ENCODE results near the gene DNAJC2. TPM values are rescaled to one million over a fixed set of nuclear protein-coding genes. Genes with fewer than 3 reads are reported as not detected.

DNAJC2 gene
- total and polyA plus RNA-seq, 2 experiments from 2014 or later, result 40.1 to 168 TPM

DNA sequence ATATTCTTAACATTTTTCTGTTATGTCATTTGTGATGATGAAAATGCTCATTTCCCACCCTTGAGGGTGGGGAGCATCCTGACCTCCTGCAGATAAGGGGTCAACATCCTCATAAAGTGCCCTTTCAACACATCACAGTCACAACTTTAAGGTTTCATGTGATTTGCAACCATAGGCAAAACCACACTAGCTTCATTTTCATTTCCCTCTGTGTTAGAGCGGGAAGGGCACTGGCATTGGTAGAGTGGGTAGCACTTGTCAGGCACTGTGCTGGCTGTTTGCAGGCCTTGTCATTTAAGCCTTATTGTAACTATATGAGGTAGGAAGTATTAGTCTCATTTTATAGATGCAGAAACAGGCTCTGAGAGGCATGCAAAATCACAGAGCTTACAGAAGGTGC lies 42.7 kb upstream of the DNAJC2 start:
- no peak overlapping the region for H3K4me3 Mint-ChIP-seq
- H3K27ac Mint-ChIP-seq, result no peak overlapping the region
- no peaks in the 10 kb centered on the region for H3K27me3 Mint-ChIP-seq (ENCODE audit: insufficient read depth, low read depth, poor library complexity)
- ATAC-seq (no peak), DNase-seq (ENCODE audit: low spot score) (no peak)
- H3K9me3 Mint-ChIP-seq, result no peaks in the 10 kb centered on the region
- H4K20me1 ChIP-seq (replicated peaks; ENCODE audit: insufficient read depth), result no peaks in the 10 kb centered on the region
- no peaks in the 10 kb centered on the region for H3K4me1 ChIP-seq (ENCODE audit: insufficient read depth)
- H3K79me2 ChIP-seq (replicated peaks; ENCODE audit: insufficient read depth), result no peaks in the 10 kb centered on the region
- no peaks in the 10 kb centered on the region for H3K4me1 Mint-ChIP-seq
- TF ChIP-seq, protein P1, sequence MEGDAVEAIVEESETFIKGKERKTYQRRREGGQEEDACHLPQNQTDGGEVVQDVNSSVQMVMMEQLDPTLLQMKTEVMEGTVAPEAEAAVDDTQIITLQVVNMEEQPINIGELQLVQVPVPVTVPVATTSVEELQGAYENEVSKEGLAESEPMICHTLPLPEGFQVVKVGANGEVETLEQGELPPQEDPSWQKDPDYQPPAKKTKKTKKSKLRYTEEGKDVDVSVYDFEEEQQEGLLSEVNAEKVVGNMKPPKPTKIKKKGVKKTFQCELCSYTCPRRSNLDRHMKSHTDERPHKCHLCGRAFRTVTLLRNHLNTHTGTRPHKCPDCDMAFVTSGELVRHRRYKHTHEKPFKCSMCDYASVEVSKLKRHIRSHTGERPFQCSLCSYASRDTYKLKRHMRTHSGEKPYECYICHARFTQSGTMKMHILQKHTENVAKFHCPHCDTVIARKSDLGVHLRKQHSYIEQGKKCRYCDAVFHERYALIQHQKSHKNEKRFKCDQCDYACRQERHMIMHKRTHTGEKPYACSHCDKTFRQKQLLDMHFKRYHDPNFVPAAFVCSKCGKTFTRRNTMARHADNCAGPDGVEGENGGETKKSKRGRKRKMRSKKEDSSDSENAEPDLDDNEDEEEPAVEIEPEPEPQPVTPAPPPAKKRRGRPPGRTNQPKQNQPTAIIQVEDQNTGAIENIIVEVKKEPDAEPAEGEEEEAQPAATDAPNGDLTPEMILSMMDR (conservative IDR thresholded peaks at IDR 0.05; ENCODE audit: low read depth in 2 of 2), result no peak
- TF ChIP-seq ZNF331 (CRISPR knock-in tag; IDR thresholded peaks at IDR 0.05; ENCODE audit: low read depth), result no peak
- H3K27ac ChIP-seq (ENCODE audit: low read depth), result no peak overlapping the region
- no peaks in the 10 kb centered on the region for H3K36me3 ChIP-seq (ENCODE audit: insufficient read depth)
- peaks cover 4% of the 10 kb centered on the region for H3K9me2 ChIP-seq (ENCODE audit: insufficient read depth)
- no peaks in the 10 kb centered on the region for H3F3A ChIP-seq (replicated peaks; ENCODE audit: low read depth)
- H3K27me3 ChIP-seq (ENCODE audit: insufficient read depth), result no peaks in the 10 kb centered on the region
- no peak overlapping the region for H2AFZ ChIP-seq
- H3K4me2 ChIP-seq, result no peak overlapping the region
- no peaks in the 10 kb centered on the region for H3K36me3 Mint-ChIP-seq (ENCODE audit: low read depth)
- H3K4me3 ChIP-seq, result no peak overlapping the region

DNA sequence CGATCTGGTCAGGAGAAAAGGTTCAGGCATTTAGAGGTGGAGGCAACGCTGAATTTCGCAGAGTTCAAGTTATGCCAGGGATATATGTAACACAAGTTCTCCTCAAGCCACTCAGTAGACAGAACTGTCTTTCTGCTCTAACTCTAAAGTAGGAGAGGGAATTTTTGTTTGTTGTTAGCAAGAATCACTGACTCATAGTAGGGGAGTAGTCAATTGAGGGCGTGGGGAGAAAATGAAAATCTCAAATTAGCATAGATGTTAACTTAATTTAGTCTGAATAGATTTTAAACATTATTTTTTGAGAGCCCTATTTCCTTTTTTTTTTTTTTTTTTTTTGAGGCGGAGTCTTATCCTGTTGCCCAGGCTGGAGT lies 37.5 kb upstream of the DNAJC2 start:
- no peaks in the 10 kb centered on the region for H3K36me3 Mint-ChIP-seq (ENCODE audit: low read depth)
- no peak for ATAC-seq
- H3K36me3 ChIP-seq (ENCODE audit: insufficient read depth), result no peaks in the 10 kb centered on the region
- no peak for DNase-seq (ENCODE audit: low spot score)
- H3K27ac ChIP-seq (ENCODE audit: low read depth), result no peak overlapping the region
- H3K9me3 Mint-ChIP-seq, result no peaks in the 10 kb centered on the region
- no peak overlapping the region for H3K4me3 Mint-ChIP-seq
- H3K9me2 ChIP-seq (ENCODE audit: insufficient read depth), result no peaks in the 10 kb centered on the region
- H3K4me3 ChIP-seq, result no peak overlapping the region
- H3K27me3 Mint-ChIP-seq (ENCODE audit: insufficient read depth, low read depth, poor library complexity), result no peaks in the 10 kb centered on the region
- H3K4me2 ChIP-seq, result no peak overlapping the region
- no peak overlapping the region for H3K27ac Mint-ChIP-seq
- H3K4me1 ChIP-seq (ENCODE audit: insufficient read depth), result no peaks in the 10 kb centered on the region
- no peaks in the 10 kb centered on the region for H3K27me3 ChIP-seq (ENCODE audit: insufficient read depth)
- H3K4me1 Mint-ChIP-seq, result no peaks in the 10 kb centered on the region
- no peaks in the 10 kb centered on the region for H3K79me2 ChIP-seq (replicated peaks; ENCODE audit: insufficient read depth)
- H3F3A ChIP-seq (replicated peaks; ENCODE audit: low read depth), result 0 out of 2 replicates have a peak, but pooled peaks cover 8% of the 10 kb centered on the region
- H2AFZ ChIP-seq, result no peak overlapping the region
- H4K20me1 ChIP-seq (replicated peaks; ENCODE audit: insufficient read depth), result no peaks in the 10 kb centered on the region
- no peak for TF ChIP-seq ZNF331 (CRISPR knock-in tag; IDR thresholded peaks at IDR 0.05; ENCODE audit: low read depth)
- TF ChIP-seq, protein P2, sequence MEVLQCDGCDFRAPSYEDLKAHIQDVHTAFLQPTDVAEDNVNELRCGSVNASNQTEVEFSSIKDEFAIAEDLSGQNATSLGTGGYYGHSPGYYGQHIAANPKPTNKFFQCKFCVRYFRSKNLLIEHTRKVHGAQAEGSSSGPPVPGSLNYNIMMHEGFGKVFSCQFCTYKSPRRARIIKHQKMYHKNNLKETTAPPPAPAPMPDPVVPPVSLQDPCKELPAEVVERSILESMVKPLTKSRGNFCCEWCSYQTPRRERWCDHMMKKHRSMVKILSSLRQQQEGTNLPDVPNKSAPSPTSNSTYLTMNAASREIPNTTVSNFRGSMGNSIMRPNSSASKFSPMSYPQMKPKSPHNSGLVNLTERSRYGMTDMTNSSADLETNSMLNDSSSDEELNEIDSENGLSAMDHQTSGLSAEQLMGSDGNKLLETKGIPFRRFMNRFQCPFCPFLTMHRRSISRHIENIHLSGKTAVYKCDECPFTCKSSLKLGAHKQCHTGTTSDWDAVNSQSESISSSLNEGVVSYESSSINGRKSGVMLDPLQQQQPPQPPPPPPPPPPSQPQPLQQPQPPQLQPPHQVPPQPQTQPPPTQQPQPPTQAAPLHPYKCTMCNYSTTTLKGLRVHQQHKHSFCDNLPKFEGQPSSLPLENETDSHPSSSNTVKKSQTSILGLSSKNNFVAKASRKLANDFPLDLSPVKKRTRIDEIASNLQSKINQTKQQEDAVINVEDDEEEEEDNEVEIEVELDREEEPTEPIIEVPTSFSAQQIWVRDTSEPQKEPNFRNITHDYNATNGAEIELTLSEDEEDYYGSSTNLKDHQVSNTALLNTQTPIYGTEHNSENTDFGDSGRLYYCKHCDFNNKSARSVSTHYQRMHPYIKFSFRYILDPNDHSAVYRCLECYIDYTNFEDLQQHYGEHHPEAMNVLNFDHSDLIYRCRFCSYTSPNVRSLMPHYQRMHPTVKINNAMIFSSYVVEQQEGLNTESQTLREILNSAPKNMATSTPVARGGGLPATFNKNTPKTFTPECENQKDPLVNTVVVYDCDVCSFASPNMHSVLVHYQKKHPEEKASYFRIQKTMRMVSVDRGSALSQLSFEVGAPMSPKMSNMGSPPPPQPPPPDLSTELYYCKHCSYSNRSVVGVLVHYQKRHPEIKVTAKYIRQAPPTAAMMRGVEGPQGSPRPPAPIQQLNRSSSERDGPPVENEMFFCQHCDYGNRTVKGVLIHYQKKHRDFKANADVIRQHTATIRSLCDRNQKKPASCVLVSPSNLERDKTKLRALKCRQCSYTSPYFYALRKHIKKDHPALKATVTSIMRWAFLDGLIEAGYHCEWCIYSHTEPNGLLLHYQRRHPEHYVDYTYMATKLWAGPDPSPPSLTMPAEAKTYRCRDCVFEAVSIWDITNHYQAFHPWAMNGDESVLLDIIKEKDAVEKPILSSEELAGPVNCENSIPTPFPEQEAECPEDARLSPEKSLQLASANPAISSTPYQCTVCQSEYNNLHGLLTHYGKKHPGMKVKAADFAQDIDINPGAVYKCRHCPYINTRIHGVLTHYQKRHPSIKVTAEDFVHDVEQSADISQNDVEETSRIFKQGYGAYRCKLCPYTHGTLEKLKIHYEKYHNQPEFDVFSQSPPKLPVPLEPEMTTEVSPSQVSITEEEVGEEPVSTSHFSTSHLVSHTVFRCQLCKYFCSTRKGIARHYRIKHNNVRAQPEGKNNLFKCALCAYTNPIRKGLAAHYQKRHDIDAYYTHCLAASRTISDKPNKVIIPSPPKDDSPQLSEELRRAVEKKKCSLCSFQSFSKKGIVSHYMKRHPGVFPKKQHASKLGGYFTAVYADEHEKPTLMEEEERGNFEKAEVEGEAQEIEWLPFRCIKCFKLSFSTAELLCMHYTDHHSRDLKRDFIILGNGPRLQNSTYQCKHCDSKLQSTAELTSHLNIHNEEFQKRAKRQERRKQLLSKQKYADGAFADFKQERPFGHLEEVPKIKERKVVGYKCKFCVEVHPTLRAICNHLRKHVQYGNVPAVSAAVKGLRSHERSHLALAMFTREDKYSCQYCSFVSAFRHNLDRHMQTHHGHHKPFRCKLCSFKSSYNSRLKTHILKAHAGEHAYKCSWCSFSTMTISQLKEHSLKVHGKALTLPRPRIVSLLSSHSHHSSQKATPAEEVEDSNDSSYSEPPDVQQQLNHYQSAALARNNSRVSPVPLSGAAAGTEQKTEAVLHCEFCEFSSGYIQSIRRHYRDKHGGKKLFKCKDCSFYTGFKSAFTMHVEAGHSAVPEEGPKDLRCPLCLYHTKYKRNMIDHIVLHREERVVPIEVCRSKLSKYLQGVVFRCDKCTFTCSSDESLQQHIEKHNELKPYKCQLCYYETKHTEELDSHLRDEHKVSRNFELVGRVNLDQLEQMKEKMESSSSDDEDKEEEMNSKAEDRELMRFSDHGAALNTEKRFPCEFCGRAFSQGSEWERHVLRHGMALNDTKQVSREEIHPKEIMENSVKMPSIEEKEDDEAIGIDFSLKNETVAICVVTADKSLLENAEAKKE (CRISPR knock-in tag; IDR thresholded peaks at IDR 0.05), result no peak
- TF ChIP-seq EZH2 (IDR thresholded peaks at IDR 0.05; ENCODE audit: low read depth, unreplicated experiment), result no peak
- TF ChIP-seq CREB1 (CRISPR knock-in tag; IDR thresholded peaks at IDR 0.05; ENCODE audit: low read depth), result no peak
- TF ChIP-seq JUNB (IDR thresholded peaks at IDR 0.05; ENCODE audit: unreplicated experiment), result no peak
- no peak for TF ChIP-seq ZNF114 (CRISPR knock-in tag; IDR thresholded peaks at IDR 0.05)
- no peak for TF ChIP-seq STAT1 (IDR thresholded peaks at IDR 0.05; ENCODE audit: unreplicated experiment)
- TF ChIP-seq, protein P3, sequence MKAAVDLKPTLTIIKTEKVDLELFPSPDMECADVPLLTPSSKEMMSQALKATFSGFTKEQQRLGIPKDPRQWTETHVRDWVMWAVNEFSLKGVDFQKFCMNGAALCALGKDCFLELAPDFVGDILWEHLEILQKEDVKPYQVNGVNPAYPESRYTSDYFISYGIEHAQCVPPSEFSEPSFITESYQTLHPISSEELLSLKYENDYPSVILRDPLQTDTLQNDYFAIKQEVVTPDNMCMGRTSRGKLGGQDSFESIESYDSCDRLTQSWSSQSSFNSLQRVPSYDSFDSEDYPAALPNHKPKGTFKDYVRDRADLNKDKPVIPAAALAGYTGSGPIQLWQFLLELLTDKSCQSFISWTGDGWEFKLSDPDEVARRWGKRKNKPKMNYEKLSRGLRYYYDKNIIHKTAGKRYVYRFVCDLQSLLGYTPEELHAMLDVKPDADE (IDR thresholded peaks at IDR 0.05), result no peak
- no peak for TF ChIP-seq POLR2AphosphoS5 (IDR thresholded peaks at IDR 0.05; ENCODE audit: low read depth)
- TF ChIP-seq NANOG (IDR thresholded peaks at IDR 0.05; ENCODE audit: borderline replicate concordance), result no peak
- no peak for TF ChIP-seq EZH2phosphoT487 (IDR thresholded peaks at IDR 0.05; ENCODE audit: unreplicated experiment)
